NCI-H2029 (cell line): Measurements from ENCODE around the gene ST6GALNAC2.
"Not testable (repeated sequence)": the region's sequence is repeated elsewhere in the genome, so short reads cannot be mapped to it uniquely, and the experiment has no call there.

Experiments
- DNase-seq: peaks from one replicate; lab custom pipeline; 2025; lab: John Stamatoyannopoulos, UW

ST6GALNAC2 gene

DNA sequence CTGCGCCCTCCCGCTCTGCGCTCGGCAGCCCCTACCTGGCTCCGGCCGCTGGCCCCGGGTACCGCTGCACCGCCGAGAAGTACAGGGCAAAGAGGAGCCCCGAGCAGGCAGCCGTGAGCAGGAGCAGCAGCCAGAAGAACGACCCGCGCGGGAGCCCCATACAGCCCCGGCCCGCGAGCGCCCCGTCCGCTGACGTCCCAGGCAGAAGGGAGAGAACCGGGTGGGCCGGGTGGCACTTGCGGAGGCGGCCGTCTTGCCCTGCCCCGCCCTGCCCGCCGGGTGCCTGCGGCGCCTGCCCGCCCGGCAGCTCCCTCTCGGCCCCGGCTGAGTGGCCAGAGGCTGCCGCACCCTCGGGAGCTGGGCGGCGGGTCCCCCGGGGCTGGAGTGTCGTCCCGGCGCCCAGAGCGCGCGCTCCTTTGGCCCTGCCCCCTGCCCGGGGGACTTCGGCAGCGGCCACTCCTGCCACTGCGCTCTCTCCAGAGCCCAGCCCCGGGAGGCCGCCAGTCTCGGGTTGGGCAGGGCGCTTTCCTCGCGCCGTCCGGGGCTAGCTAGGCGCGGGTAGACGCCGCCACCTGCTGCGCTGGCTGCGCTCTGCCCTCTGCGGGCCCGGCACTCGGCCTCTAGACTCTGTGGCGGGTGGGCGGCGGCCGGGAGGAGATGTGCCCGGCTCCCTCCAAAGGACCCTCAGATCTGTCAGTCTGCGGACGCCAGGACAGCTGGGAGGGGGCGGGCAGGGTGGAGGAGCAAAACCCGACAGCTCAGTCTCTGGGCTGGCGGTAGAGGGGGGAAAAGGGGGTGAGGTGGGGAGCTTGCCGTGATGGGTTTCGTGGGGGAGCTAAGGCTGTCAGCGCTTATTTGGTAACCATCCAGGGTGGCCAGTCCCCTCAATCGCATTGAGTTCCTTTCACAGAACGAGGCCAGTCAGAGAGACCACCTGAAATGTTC lies at the start of gene ST6GALNAC2:
Gene ST6GALNAC2, minus strand, starts transcription at position 212 of the 945 bp plus-strand sequence. Its CDS starts 52 bp downstream, at position 160.
- no peak for DNase-seq

DNA sequence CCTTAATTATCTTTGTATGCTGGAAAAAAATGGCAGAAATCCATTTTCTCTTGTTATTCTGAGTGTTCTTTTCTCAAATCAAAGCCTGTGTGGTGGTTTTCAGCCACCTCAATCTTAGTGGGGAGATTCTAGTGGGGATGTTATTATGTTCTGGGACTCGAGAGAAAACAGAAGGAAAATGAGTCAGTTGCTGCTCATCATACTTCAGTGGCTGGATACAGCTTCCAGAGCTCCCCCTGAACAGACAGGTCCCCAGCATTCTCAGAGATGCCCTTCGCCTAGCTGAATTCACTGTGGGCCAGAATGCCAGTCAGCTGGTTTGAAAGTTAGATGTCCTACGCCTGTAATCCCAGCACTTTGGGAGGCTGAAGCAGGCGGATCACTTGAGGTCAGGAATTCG lies 49.4 kb upstream of the ST6GALNAC2 start:
- DNase-seq, result no peak

DNA sequence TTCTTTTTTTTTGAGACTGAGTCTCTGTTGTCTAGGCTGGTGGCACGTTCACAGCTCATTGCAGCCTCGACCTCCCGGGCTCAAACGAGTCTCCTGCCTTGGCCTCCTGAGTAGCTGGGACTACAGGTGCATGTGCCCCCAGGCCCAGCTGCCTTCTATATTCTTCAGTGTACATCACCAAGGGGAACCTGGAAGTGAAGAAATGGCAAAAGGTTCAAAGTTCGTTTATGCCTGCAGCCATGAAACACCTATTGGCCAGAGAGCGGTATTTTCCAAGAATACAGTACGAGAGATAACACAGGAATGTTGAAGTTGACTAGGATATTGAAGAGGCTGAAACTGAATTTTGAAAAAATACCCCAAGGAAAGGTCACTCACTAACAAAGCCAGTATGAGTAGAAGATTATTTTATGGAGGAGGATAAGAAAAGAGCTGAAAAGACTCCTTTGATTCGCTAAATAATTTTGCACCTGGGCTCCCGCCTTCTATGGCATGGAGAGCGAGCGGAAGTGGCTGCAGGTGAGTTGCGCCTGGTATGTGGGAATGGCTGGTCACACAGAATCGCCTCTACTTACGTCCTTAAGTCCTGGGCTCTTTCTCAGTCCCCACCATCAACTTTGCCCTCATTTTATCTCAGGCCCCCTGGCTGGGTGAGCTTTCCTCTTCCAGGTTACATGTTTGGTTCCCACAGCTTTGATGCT lies 48.1 kb upstream of the ST6GALNAC2 start:
- DNase-seq, result no peak

DNA sequence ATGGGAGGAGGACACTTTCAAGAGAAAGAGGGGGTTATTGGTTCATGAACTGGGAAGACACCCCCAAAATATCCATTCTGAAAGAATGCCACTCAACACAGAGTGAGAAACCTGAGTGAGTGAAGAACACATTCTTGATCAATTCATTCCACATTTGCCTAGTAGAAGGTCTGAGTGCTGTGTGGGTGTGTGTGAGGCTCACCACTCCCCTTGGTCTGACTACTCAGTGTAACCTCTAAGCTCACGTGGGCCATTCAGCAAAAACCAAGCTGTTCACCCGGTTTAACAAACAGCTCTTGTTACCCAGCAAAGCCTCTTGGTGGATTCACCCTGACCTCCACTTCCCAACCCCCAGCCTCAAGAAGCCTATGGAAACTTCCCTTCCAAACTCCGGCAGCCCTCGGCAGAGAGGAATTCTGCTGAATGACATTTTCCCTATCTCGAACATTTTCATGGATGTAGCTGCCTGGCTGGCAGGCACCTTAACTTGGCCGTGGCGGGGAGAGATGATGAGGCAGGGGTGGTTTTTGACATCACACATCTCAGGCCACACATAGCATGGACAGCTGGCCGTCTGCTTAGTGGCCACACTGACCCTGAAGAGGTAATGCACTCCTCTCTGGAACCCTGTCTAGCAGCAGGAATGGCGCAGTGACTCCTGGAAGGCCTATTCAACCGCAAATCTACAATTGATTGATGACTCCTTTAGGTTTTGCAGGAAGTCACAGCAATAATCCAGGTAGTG lies 46.3 kb upstream of the ST6GALNAC2 start:
- DNase-seq, result no peak

DNA sequence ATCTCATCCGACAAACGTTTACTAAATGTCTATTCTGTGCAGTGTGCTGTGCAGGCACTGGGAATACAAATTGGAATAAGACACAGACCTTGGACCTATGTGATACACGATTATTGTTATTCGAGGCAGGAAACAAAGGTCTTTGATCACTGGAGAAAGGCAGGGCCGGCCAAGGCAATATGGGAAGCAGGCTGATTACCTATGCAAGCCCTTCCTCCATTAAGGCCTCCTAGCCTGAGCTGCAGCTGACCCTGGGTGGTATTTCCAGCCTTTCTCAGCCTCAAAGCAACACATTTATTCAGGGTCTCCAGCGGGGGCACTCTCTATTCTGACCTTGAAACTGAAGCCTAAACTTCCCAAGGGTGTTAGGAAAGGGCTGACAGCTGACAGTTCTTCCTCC lies 44.5 kb upstream of the ST6GALNAC2 start:
- DNase-seq, result no peak

DNA sequence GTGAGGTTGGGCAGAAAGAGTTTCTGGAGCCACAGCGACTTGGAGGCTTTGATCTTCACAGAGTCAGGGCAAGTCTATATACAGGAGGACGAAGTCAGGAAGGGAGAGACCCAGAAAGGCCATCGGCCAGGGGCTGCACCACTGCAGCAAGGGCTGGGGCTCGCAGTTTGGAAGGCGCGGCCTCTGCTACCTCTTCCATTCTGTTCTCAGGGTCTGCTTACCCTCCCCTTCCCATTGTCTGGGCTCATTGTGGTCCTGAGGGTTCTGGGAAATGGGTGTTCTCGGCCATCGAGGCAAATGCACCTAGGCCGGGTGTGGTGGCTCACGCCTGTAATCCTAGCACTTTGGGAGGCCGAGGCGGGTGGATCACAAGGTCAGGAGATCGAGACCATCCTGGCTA lies 41.9 kb upstream of the ST6GALNAC2 start:
- no peak for DNase-seq

DNA sequence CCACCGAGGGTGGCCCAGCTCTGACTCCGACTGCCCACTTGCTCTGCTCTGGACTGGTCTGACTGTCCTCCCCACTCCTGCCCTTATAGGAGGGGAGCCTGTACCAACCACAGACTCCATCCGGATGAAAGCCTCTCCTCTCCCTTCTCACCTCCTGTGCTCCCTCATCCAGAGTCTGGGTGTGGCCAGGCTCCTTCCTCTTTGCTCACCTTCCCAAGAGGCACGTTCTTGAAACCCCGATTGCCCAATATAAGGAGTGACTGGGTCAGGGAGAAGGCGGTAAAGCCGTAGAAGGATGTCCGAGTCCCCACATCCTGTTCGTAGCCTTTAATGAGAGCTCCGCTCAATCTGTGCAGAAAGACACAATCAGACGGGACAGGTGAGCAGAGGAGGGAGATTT lies 40.8 kb upstream of the ST6GALNAC2 start:
- no peak for DNase-seq

DNA sequence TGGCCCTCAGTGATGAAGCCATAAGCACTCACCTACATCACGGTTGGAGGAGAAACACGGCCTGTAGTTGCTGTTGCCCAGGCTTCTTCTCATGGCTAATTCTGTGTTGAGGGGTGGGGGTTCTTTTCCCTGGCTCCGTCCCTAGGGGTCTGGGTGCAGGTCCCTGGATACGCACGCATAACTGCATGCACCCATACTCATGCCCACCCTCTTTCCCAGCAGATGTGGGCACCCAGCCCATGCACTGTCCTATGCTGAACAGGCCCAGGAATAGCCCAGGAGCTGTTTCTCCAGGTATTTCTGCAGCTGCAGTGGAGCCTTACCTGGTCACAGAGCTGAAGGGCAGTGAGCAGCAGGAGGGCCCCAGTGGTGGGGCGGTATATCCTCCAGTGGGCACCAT lies 39.8 kb upstream of the ST6GALNAC2 start:
- no peak for DNase-seq

DNA sequence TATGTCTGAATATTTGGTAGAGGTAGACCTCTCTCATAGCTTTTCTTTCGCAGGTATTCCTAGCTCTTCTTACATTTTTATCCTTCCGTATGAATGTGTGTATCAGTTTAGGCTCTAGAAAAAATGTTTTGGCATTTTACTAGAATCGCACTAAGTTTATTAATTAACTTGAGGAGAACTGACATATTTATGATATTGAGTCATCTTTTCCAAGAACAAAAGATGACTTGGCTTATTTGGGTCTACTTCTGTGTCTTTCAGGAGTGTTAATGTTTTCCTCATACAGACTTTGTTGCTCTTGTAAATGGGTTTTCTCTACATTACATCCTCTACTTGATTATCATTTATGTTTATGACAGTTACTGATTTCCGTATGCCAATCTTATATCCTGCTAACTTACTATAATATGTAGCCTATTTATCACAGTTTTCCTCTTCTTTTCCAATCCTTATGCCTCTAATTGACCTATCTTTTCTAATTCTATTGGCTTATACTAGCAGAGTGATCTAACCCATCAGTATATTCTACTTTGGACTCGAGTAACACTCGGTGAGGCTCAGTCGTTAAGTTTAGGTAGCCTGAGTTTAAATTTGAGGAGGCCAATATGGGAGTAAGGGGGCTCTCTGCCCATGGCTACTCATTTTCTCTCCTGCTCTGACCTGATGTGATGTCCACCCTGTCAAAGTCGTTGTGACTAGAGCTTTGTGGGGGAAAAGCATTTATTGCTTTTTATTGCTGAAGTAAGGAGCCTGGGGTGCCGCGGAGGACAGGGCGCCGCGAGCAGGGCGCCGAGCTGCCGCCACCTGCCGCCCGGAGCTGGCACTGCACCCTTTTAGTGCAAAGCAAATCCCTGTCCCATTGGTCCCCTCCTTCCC lies 37.8 kb upstream of the ST6GALNAC2 start:
- DNase-seq, result peak; percentile 18

DNA sequence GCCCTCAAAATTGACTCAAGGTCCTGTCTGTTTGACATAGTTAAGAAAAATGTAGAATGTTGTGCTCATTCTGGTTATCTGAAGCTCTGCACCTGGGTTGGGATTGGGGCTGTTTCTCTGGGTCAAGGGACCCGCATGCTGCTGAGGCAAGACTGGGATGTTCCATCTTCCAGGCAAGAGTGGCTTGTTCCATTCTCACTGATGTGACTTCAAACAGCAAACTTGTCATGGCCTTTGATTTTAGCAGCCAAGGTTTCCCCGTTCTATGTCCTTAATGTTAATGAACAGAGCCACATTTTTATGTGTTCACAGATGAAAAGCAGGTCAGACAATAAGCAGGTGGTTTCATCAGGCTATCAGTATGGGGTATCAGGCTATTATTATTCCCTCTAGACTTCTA lies 32.2 kb upstream of the ST6GALNAC2 start:
- no peak for DNase-seq

DNA sequence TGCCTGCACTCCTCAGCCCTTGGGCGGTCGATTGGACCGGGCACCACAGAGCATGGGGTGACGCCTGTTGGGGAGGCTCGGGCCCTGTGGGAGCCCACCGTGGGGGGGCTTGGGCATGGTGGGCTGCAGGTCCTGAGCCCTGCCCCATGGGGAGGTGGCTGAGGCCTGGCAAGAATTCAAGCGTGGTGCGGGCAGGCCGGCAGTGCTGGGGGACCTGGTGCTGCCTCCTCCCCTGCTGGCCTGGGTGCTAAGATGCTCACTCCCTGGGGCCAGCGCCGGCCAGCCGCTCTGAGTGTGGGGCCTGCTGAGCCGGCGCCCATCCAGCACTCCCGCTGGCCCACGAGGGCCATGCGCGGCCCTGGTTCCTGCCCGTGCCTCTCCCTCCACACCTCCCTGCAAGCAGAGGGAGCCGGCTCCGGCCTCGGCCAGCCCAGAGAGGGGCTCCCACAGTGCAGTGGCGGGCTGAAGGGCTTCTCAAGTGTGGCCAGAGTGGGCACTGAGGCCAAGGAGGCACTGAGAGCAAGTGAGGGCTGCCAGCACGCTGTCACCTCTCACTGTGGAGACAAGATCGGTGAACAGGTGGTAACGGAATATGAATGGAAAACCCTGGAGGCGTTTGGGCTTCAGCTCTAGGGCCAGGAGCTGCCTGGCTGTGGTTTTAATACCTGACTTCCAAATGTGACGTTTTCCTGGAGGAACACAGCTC lies 29.4 kb upstream of the ST6GALNAC2 start:
- no peak for DNase-seq

DNA sequence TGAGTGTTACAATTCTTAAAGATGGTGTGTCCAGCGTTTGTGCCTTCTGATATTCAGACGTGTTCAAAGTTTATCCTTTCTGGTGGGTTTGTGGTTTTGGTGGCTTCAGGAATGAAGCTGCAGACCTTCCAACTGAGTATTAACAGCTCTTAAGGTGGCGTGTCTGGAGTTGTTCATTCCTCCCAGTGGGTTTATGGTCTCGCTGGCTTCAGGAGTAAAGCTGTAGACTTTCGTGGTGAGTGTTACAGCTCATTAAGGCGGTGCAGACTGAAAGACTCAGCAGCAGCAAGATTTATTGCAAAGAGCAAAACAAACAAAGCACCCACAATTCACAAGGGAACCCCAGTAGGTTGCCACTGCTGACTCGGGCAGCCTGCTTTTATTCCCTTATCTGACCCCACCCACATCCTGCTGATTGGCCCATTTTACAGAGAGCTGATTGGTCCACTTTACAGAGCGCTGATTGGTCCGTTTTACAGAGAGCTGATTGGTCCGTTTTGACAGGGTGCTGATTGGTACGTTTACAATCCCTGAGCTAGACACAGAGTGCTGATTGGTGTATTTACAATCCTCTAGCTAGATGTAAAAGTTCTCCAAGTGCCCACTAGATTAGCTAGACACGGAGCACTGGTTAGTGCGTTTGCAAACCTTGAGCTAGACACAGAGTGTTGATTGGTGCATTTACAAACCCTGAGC lies 28.6 kb upstream of the ST6GALNAC2 start:
- not testable (repeated sequence) for DNase-seq

DNA sequence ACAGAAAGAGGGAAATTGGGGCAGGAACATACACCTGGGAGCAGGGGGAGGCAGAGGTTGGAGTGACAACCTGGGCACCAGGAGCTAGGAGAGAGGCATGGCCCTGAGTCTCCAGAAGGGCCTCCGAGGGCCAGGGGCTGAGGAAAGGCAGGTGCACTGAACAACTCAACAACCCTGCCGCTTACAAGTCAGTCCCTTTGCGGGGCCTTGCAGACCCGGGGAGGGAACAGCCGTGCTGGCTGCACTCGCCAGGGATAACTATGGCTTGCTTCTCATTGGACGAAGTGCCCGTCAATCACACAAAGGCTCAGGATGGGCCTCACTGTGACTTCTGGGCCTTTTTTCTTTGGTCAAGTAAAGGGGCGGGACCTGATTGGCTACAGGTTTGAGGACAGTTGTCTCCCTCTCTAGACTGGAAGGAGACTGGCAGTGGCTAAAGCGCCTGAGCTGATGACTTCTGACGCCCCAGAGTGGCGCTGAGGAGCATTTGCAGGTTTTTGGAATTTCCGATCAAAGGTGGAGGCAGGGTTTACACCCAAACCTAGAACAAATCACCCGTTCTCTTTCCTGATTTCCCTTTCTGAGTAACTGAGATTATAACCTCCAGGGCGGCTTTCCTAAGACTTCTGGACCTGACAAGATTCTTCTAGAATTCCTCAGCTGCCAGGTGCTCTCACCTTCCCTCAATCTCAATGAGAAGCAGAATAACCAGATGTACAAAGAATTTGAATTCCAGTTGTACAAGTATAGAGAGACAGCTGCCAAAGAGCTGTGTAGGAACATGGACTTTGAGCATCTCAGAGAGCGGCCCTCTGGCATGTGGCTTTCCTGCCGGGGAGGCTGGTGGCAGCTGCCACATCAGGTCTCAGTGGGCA lies 27.6 kb upstream of the ST6GALNAC2 start:
- DNase-seq, result no peak

DNA sequence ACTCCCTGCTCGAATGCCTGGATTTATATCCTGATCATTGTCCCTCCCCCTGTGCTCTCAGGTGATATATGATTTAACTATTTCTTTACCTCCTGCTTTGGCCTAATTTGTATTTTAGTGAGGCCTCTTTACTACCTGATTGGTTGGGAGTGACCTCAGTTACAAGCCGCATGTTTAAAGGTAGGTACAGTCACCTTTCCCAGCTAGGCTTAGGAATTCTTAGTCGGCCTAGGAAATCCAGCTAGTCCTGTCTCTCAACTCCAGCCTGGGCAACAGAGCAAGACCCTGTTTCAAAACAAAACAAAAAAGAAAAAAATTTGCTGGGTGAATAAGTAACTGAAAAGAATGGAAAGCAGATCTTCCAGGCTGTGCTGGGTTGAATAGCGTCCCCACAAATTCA lies 26.8 kb upstream of the ST6GALNAC2 start:
- DNase-seq, result no peak

DNA sequence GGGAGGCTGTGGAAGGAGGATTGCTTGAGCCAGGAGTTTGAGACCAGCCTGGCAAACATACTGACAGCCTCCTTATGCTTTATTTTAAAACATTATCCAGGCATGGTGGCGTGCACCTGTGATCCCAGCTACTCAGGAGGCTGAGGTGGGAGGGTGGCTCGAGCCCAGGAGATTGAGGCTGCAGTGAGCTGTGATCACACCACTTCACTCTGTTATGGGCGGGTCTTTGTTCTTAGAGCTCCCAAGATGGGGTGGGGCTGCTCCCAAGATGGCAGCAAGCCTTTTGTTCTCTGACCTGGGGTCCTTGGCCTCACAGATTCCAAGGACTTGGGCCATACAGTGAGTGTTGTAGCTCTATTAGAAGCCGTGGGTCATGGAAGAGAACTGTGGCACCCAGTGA lies 26.1 kb upstream of the ST6GALNAC2 start:
- no peak for DNase-seq

DNA sequence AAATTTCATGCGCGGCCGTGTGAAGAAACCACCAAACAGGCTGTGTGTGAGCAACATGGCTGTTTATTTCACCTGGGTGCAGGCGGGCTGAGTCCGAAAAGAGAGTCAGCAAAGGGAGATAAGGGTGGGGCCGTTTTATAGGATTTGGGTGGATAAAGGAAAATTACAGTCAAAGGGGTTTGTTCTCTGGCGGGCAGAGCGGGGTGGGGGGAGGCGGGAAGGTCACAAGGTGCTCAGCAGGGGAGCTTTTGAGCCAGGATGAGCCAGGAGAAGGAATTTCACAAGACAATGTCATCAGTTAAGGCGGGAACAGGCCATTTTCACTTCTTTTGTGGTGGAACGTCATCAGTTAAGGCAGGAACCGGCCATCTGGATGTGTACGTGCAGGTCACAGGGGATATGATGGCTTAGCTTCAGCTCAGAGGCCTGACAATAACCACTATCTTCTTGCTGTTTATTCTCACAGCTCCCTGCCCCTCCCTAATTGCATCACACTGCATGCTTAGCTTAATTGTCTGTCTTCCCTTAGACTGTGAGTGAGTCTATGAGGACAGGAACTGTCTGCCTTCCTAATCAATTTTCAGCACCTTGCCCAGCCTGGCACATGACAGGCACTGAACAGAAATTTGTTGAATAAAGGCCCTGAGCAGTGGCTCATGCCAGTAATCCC lies 25.6 kb upstream of the ST6GALNAC2 start:
- DNase-seq, result not testable (repeated sequence)

DNA sequence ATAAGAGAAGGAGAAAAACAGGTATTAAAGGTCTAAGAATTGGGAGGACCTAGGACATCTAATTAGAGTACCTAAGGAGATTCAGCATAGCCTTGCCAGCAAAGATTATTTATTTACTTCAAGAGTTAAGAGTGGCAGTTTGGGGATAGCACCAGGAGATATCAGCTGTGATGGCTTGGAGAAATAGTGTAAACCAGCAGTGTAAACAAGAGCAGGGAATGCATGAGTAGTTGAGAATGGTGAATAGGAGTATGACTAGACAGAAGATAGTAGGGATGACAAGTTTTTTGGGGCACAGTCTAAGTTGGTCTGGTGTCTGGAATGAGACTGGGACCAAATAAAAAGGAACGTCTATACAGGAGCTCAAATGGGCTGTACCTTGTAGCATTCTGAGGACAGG lies 21.0 kb upstream of the ST6GALNAC2 start:
- DNase-seq, result not testable (repeated sequence)

DNA sequence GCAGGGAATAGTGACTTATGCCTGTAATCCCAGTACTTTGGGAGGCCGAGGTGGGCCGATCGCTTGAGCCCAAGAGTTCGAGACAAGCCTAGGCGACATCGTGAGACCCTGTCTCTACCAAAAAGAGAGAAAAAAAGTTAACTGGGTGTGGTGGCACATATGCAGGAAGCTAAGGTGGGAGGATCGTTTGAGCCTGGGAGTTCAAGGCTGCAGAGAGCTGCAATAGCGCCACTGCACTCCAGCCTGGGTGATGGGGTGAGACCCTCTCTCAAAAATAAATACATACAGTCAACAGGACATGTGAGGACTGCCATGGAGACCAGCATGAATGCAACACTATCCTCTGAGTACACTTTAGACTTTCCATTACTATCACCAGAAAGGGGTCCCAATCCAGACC lies 15.4 kb upstream of the ST6GALNAC2 start:
- DNase-seq, result no peak
